ENCODE data around the gene ACOX3.

ACOX3 gene

DNA sequence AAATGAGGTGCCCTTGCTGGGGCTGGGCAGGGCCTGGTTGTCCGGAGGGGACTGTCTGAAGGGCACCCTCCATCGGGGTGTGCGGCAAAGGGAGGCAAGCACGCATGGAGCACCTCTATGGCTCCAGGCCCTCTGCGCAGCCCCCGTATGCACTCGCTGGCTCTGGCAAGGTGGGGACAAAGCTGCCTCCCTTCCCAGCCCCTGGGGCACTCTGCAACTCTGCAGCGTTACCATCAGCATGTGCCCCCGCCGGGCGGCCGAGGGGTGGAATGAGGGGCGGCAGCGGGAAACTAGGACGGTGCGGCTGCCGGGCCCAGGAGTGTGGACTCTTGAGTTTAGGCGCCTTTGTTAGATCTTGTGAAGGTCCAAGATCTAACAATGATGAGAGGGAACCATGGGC, 26.5 kb upstream of the ACOX3 start:
- DNase-seq (ENCODE audit: low read depth in 3 of 3) = no peak

DNA sequence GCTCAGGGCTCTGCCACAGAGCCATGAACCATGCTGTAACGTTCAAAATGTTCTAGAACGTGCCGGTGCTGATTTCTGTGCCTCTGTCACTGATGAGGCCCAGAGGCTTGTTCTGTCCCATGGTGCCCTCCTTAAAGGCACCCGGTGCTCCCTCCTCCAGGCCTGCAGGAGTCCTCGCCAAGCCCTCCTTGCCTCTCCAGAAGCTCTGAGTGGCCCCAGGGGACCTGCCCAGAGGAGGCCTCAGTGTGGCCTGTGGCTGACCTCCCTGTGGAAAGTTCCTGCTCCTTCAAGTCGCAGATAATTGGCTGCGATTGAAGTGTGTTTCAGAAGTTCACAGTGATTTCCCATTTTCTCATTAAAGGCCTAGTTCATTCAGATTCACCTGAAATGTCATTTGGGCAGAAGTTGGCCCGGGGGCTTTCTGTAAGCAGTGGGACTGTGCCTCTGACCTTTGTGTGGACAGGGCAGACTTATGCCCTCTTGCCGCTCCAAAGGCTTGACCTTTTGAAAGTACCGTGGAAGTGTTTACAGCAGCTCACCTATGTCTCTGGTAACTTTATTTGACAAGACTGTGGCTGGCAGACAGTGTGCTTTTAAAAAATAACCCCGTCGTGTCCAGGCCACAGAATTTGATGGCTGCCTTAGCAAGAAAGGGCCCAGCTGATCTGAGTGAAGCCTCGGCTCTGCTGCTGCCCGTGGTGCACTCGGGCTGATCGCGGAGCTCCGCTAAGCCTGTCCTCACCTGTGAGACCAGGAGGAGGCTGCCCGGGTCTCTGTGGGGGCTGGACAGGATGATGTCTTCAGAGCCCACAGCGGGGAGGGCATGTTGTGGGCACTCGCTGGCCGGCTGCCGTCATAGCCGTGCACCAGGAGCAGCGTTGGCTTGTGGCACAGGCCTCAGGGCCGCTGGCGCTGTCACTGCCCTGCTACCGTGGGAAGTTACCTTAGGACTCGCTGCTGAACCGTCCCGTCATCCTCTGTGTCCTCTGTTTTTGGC, 25.4 kb upstream of the ACOX3 start:
- no peak for DNase-seq (ENCODE audit: low read depth in 3 of 3)

DNA sequence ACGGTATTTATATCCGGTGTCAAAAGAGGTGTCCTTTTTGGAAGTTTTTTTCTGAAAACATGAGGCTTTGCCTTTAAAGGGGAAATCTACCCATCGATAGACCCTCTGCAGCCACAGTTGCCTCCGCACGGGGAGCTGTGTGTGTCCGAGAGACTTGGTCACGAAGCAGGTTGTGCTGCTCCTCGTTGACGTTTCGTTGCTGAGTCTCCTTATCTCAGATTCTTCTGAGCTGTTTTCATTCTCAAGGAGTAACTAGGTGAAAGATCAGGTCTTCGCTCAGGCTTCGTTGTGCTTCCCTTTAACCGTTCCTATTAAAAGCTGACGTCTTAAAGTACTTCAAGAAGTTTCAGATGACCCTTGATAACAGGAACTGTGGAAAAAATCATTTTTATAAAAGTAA, 23.9 kb upstream of the ACOX3 start:
- no peak for DNase-seq (ENCODE audit: low read depth in 3 of 3)

DNA sequence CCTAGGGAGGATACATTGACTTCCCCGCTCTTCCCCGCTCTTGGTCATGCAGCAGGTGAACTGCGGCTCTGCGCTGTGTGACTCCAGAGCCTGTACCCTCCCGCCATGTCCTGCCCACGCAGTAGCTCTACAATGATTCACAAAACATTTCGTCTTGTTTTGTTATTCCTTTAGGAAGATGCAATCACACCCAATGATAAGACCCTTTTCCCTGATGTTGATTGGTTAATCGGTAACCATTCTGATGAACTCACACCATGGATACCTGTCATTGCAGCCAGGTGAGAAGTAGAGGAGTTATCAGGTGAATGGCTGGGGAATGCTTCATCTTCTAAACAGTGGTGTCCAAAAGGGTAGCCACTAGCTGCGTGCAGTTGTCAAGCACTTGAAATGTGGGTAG, 23.3 kb upstream of the ACOX3 start:
- no peak for DNase-seq (ENCODE audit: low read depth in 3 of 3)

DNA sequence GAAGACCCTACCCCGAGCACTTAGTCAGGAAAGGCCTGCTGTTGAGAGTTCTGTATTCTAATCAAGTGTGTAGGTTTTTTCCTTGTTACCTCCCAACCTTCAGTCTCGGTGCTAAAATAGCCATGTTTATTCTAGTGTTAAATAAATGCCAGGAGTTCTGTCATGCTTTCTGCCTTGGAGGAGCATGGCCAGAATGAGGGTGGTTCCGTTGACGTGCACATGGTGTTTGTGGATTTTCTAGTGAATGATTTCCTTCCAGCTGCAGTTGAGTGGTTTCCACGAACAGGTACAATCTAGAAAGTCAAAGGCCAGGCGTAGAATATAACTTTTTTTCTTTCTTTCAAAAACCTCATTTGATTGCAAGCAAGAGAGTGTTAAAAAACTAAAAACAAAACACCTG, 21.1 kb upstream of the ACOX3 start:
- DNase-seq (ENCODE audit: low read depth in 3 of 3) = no peak

DNA sequence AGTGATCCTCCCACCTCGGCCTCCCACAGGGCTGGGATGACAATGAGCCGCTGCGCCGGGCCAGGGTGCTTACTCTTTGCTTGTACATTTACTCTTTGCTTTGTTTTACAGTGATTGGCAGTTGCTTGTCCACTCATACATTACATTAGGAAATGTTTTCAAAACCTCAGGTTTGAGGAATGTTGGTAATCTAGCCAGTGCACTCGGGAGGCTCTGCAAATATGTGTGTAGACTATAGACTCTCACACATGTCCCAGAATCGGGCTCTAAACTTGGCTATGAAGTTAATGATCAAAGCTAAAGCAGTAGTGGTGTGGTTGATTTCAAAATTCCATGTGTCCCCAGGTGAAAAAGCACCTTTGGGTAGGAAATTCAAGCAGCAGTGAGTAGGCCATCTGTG, 20.6 kb upstream of the ACOX3 start:
- DNase-seq (ENCODE audit: low read depth in 3 of 3) = no peak

DNA sequence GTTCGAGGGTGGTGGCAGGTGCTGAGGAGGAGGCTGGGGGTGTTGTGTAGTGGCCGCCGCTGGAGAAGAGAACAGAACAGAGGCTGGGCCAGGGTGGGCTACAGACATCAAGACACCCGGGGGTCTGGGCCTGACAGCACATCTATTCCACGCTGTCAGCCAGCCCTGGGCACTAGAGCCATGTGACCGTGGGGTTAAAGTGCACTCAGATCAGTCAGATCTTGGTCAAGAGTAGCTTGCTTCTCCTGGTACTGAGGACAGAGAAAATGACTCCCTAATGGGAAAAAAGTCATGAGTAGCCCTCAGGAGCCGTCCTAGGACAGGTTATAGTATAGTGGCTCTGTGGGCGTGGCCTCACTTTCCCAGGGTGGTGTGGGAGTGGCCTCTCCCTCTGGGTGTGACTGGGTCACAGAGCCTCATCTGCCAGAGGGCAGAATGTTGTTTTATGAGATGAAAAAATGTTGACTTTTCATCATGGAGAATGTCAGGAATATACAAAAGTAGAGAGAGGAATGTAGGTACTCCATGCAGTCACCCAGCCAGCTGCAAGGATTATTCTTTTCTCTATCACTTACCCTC, 19.4 kb upstream of the ACOX3 start:
- DNase-seq (ENCODE audit: low read depth in 3 of 3) = no peak

DNA sequence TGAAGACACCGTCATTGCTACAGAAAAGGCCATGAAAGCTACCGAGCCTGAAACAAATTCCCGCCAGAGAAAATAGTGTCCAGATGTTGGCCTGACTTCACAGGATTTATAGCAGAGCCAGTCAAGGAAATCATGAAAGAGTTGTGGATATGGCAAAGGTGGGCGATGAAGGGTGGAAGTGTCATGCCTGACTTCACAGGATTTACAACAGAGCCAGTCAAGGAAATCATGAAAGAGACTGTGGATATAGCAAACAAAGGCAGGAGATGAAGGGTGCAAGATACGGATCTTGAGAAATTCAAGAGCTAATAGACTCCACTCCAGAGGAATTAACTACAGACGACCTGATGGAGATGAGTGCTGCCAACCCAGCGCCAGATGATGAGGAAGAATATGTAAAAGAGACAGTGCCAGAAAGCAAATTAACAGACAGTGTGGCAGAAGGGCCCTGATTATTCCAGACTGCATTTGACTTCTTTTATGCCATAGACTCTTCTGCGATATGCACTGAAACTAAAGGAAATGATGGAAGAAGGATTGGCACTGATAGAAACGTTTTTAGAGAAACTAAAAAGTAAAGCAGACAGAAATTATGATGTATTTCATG, 17.2 kb upstream of the ACOX3 start:
- no peak for DNase-seq (ENCODE audit: low read depth in 3 of 3)

DNA sequence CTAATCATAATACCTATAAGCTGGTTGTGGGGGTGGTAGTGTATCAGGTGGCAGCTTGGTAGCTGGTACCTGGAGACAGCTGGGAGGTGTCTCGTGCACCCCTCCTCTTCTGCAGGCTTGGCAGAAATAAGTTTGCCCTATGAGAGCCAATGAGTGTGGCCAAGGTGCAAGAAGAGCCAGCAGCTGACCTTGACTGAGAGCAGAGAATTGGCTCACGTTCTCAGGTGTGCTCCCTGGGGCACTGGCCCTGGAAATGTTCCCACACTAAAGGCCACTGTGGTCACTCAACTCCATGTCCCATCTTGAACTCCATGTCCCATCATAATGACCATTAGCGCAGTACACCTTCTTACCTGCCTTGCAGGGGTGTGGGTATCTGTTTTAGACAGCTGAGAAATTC, 13.4 kb upstream of the ACOX3 start:
- DNase-seq (ENCODE audit: low read depth in 3 of 3) = no peak

DNA sequence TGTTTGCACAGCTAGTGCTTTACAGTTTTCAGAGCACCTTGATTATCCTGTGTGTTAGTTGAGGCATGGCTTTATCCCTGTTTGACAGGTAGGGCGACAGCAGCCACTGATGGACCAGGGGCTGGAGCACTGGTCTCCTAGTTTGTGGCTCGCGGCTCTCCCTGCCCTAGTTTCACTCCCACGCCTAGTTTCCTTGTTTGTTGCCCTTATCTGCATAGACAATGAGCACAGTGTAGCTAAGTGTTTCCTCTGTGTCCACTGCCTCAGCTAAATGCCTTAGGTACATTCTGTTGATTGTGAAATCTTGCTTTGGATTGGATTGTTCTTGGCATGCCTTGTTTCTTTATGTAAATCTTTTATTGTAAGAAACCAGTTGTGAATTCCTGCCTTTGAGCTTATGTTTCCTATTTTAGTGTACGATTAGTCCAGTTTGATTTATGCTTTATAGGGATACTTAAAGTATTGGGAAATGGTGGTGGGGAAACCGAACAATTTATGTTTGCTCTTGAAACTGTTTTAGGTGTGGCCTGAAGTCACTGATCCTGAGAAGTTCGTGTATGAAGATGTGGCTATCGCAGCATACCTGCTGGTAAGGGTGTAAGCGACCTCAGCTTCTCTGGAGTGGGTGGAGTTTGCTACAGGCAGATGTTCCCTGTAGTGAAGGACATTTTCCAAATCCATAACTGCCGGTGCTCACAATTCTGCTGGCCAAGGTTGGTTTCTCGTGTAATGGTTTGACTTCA, 11.1 kb upstream of the ACOX3 start:
- no peak for DNase-seq (ENCODE audit: low read depth in 3 of 3)

DNA sequence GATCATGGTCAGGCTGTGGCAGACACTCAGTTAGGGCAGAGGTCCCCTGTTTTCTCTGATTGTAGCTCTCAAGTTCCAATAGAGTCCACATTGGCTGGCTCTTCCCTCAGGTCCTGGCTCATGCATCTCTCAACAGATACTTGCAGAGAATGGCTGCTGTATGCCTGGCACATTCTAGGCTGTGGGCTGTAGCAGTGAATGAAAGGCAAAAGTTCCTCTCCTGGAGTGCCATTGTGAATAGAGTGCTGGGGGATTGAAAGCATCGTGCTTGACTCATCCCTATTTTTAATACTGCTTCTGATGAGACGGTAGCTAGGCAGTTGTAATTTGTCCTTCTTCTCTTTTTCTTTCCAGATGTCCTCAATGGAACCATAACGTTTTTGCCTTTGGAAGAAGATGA, 5.6 kb upstream of the ACOX3 start:
- DNase-seq (ENCODE audit: low read depth in 3 of 3) = no peak

DNA sequence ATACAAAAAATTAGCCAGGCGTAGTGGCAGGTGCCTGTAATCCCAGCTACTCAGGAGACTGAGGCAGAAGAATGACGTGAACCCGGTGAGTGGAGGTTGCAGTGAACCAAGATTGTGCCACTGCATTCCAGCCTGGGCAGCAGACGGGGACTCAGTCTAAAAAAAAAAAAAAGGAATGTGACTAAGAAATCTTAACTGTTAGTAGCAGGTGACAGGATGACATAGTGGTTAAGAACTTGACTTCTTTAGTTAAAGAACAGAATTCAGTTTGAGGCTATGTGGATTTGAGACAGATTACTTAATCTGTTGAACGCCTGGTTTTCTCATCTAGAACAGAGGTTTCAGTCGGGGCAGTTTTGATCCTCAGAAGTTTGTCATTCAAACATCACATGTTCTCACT, 3.3 kb upstream of the ACOX3 start:
- no peak for DNase-seq (ENCODE audit: low read depth in 3 of 3)

DNA sequence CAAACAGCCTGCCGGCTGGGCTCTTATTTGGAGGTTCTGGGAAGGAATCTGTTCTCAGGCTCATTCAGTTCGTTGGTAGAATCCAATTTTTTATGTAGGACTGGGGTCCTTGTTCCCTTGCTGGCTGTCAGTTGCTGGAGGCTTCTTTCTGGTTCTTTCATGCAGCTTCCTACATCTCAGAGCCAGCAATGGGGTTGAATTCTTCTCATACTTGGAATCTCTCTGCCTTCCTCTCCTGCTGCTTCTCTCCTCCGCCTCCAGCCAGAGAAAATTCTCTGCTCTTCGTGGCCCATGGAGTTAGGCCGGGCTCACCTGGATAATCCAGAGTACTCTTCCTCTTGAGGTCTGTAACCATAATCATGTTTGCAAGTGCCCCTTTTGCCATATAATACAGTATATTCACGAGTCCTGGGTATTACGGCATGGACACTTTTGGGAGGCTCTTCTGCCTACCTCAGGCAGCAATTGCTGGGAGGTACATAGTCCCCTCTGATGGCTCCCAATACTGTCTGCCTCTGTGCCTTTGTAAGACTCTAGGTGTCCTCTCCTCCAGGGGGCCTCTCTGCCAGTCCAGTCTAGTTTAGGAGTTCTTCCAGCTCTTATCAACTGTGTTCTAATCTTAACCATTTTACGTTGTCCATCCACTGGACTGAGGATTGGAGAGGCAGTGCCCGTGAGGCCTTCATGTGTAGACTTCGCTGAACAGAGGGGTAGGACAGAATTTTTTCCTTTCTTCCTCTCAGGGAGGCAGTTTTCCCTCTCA, 2.3 kb upstream of the ACOX3 start:
- no peak for DNase-seq (ENCODE audit: low read depth in 3 of 3)

DNA sequence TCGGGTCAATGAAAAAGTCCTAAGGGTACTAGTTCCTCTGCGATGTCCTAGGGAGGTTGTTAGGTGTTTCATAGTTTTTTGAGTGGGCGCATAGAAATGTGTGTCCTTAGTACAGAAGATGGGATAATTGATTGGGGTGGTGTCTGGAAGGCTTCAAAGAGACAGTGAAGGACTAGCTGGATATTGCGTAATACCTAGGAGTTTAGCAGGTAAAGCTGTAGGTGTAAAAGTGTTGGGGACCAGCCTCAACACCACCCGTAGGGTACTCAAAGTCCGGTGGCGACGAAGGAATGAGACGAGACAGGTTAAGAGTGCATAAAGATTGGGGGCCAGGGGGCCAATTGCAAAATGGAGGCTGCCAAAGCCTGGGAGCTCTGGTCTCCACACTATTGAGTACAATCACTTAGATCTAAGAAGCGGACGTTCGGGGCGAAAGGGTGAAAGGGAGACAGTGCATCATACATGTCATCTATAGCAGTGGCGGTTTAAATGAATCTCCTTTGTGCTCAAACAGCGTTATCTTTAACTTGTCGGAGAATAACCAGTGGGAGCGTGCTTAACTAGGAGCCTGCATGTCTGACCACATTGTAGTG, 1.1 kb upstream of the ACOX3 start:
- DNase-seq (ENCODE audit: low read depth in 3 of 3) = no peak

DNA sequence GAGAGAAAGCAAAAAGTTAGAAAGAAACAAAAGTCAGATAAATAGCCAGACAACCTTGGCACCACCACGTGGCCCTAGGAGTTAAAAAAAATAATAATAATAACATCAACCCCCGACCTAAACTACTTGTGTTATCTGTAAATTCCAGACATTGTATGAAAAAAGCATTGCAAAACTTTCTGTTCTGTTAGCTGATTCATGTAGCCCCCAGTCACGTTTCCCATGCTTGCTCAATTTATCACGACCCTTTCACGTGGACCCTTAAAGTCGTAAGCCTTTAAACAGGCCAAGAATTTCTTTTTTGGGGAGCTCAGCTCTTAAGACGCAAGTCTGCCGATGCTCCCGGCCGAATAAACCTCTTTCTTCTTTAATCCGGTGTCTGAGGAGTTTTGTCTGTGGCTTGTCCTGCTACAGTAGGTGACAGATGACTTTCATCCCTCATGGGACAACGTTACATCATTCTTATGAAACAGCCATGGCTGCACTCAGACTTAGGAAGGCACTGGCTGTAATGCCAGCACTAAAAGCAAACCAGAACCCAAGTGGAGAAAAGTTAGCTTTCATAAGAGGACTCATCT, 520 bp downstream of the ACOX3 start:
- DNase-seq (ENCODE audit: low read depth in 3 of 3) = no peak

DNA sequence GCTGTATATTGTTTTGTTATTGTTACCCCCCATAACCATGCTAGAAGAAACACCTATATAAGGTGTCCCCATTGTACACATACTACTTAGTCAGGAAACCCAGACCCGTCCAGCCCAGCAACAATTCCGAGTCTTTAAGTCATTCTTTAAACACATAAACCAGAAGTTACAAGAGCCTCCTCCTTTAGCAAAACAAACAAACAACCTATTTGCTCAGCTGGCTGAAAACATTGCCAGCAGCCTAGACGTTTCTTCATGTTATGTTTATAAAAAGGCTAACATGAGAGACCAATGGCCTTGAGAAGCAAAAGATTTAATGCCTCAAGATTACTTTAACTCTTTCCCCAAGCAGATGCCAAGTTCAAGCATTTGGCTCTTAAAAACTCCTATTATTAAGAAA, 1.4 kb downstream of the ACOX3 start:
- no peak for DNase-seq (ENCODE audit: low read depth in 3 of 3)

DNA sequence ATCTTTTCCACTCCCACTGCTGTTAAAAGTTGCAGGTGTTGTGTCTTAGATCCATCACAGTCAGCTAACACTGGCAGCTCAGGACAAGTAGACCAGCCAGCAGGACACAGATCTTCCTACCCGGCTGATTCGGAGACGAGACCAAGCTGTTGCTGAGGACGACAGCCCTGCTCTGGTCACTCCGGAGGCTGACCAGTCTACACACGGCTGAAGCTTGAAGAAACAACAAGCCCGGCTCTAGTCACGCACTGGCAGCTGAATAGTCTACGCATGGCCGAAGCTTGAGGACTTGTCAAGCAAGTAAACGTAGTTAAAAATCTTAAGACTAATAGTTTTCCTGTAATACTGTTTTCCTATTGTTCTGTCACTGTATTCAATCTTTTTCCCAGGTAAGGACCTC, 1.8 kb downstream of the ACOX3 start:
- DNase-seq (ENCODE audit: low read depth in 3 of 3) = no peak

DNA sequence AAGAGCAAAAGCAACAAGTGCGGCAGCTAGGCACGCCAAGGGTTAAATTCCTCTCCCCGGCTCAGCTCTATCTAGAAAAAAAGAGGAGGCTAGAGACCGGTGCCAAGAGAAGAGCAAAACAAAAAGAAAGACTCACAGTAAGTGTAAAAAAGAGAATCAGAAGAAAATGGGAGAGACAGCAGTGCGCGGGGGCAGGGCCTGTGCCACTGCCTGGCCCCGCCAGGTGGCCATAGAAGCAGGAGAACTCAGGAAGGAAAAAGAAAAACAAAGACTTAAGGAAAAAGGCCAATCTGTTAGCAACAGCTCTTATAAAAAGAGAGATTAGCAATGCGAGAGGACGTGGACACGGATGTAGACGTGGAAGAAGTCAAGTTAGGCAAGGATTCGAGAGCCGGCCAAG, 3.2 kb downstream of the ACOX3 start:
- DNase-seq (ENCODE audit: low read depth in 3 of 3) = no peak

DNA sequence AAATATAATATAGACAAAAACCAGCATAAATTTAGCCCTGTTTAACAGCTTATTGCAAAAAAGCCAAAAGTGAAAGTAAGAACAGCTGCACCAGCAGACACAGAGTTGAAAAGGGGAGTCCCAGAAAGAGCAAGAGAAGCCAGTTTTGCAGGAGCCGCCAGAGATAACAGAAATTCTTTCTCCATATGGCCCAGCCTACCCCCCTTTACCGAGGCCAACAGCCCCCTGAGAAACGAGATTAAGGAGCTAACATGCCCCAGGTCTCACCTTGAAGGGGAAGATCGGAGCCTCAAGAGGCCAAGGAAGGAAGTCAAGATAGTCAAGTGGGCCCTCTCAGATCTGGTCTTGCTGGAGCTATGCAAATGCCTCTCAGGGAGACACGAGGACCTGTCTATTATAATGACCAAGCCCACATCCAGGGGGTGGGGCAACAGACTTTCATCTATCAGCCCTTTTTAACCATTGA, 4.8 kb downstream of the ACOX3 start:
- DNase-seq (ENCODE audit: low read depth in 3 of 3) = peak in 1 of 3 experiments; percentile 11

DNA sequence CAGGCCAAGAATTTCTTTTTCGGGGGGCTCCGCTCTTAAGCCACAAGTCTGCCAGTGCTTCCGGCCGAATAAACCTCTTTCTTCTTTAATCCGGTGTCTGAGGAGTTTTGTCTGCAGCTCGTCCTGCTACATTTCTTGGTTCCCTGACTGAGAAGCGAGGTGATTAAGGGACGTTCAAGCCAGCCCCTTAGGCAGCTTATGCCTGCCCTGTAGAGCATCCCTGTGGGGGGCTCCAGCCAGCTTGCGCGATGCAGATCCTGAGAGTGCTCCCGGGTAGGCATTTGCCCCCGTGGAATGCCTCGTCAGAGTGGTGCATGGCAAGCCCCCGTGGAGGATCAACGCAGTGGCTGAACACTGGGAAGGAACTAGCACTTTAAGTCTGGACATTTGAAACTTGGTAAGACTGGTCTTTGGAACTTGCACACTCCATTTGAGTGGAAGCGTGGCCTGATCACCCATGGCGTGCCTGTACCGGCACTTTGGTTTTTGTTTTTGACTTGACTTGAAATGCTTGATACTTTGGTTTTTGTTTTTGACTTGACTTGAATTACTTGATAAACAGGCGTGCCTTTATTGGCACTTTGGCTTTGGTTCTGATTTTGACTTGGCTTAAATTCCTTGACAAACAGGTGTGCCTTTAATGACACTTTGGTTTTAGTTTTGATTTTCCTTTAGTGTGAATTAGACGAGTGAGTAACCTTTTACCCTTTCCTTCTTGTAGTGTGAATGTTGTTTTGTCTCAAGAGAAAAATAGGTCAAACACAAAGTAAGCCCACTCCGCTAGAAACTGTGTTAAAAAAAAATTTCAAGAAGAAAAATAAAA, 6.1 kb downstream of the ACOX3 start:
- no peak for DNase-seq (ENCODE audit: low read depth in 3 of 3)

Data from stimulated activated CD4-positive, alpha-beta T cell treated with anti-CD3 and anti-CD28 coated beads, TNF-alpha, amount 100 ng/mL, for 4 hours (primary cell).